ENCODE results near the gene TRIM44.
"Not testable (repeated sequence)": the region's sequence is repeated elsewhere in the genome, so short reads cannot be mapped to it uniquely, and the experiment has no call there.

The TRIM44 gene

GRCh38 chr11:35857922-35858321 lies 195.3 kb downstream of the TRIM44 start:
- Histone ChIP-seq H3K27me3 (ENCODE audit: insufficient read depth, low read length) (no peaks in the 10 kb centered on the region), H3K4me3 (ENCODE audit: low read length) (no peak overlapping the region), H3K27ac (ENCODE audit: low read depth, low read length) (no peak overlapping the region), H3K4me1 (ENCODE audit: insufficient read depth, low read length) (no peaks in the 10 kb centered on the region), H3K9me3 (ENCODE audit: insufficient read depth, low read depth, low read length) (no peaks in the 10 kb centered on the region), H3K36me3 (ENCODE audit: insufficient read depth, low read length) (no peaks in the 10 kb centered on the region), H3K9ac (ENCODE audit: low read depth, low read length) (no peak overlapping the region)
- 97% methylated on average over 3 of the region's 3 CpGs for WGBS

GRCh38 chr11:35859301-35859700 lies 196.7 kb downstream of the TRIM44 start:
- H3K36me3 ChIP-seq (ENCODE audit: insufficient read depth, low read length) = no peaks in the 10 kb centered on the region
- 97% methylated on average over 1 of the region's 2 CpGs for WGBS
- H3K9me3 ChIP-seq (ENCODE audit: insufficient read depth, low read depth, low read length) = 0 out of 2 replicates have a peak, but pooled peaks cover 3% of the 10 kb centered on the region
- no peak overlapping the region for H3K4me3 ChIP-seq (ENCODE audit: low read length)
- H3K27ac ChIP-seq (ENCODE audit: low read depth, low read length) = no peak overlapping the region
- no peaks in the 10 kb centered on the region for H3K27me3 ChIP-seq (ENCODE audit: insufficient read depth, low read length)
- no peak overlapping the region for H3K9ac ChIP-seq (ENCODE audit: low read depth, low read length)
- H3K4me1 ChIP-seq (ENCODE audit: insufficient read depth, low read length) = no peaks in the 10 kb centered on the region

- not testable (repeated sequence) for H3K36me3 ChIP-seq (ENCODE audit: insufficient read depth, low read length); H3K4me1 ChIP-seq (ENCODE audit: insufficient read depth, low read length); H3K27me3 ChIP-seq (ENCODE audit: insufficient read depth, low read length); H3K27ac ChIP-seq (ENCODE audit: low read depth, low read length); H3K9me3 ChIP-seq (ENCODE audit: insufficient read depth, low read depth, low read length); H3K4me3 ChIP-seq (ENCODE audit: low read length); H3K9ac ChIP-seq (ENCODE audit: low read depth, low read length)
- WGBS = 95% methylated on average over 3 of the region's 3 CpGs
Observed at GRCh38 chr11:35860194-35860593, 197.6 kb downstream of the TRIM44 start.

GRCh38 chr11:35861191-35861590 lies 198.6 kb downstream of the TRIM44 start:
- Histone ChIP-seq H3K4me3 (ENCODE audit: low read length) (no peak overlapping the region), H3K36me3 (ENCODE audit: insufficient read depth, low read length) (no peaks in the 10 kb centered on the region), H3K27me3 (ENCODE audit: insufficient read depth, low read length) (no peaks in the 10 kb centered on the region), H3K27ac (ENCODE audit: low read depth, low read length) (no peak overlapping the region), H3K9ac (ENCODE audit: low read depth, low read length) (no peak overlapping the region), H3K4me1 (ENCODE audit: insufficient read depth, low read length) (no peaks in the 10 kb centered on the region), H3K9me3 (ENCODE audit: insufficient read depth, low read depth, low read length) (0 out of 2 replicates have a peak, but pooled peaks cover 3% of the 10 kb centered on the region)
- WGBS = 95% methylated on average over 15 of the region's 15 CpGs

GRCh38 chr11:35862666-35863065 lies 200.1 kb downstream of the TRIM44 start:
- Histone ChIP-seq H3K27ac (ENCODE audit: low read depth, low read length) (no peak overlapping the region), H3K27me3 (ENCODE audit: insufficient read depth, low read length) (no peaks in the 10 kb centered on the region), H3K9me3 (ENCODE audit: insufficient read depth, low read depth, low read length) (0 out of 2 replicates have a peak, but pooled peaks cover 3% of the 10 kb centered on the region), H3K36me3 (ENCODE audit: insufficient read depth, low read length) (no peaks in the 10 kb centered on the region), H3K9ac (ENCODE audit: low read depth, low read length) (no peak overlapping the region), H3K4me3 (ENCODE audit: low read length) (no peak overlapping the region), H3K4me1 (ENCODE audit: insufficient read depth, low read length) (no peaks in the 10 kb centered on the region)
- 79% methylated on average over 3 of the region's 3 CpGs for WGBS

- no peak overlapping the region for H3K9ac ChIP-seq (ENCODE audit: low read depth, low read length)
- H3K4me3 ChIP-seq (ENCODE audit: low read length) = no peak overlapping the region
- no peaks in the 10 kb centered on the region for H3K27me3 ChIP-seq (ENCODE audit: insufficient read depth, low read length)
- no peaks in the 10 kb centered on the region for H3K4me1 ChIP-seq (ENCODE audit: insufficient read depth, low read length)
- 100% methylated on average over 2 of the region's 2 CpGs for WGBS
- 0 out of 2 replicates have a peak, but pooled peaks cover 5% of the 10 kb centered on the region for H3K9me3 ChIP-seq (ENCODE audit: insufficient read depth, low read depth, low read length)
- H3K27ac ChIP-seq (ENCODE audit: low read depth, low read length) = no peak overlapping the region
- no peaks in the 10 kb centered on the region for H3K36me3 ChIP-seq (ENCODE audit: insufficient read depth, low read length)
Observed at GRCh38 chr11:35864131-35864530, 201.6 kb downstream of the TRIM44 start.

GRCh38 chr11:35866601-35867000 lies 204.0 kb downstream of the TRIM44 start:
- H3K9me3 ChIP-seq (ENCODE audit: insufficient read depth, low read depth, low read length) = 0 out of 2 replicates have a peak, but pooled peaks cover 5% of the 10 kb centered on the region
- no peak overlapping the region for H3K9ac ChIP-seq (ENCODE audit: low read depth, low read length)
- no peaks in the 10 kb centered on the region for H3K36me3 ChIP-seq (ENCODE audit: insufficient read depth, low read length)
- H3K27ac ChIP-seq (ENCODE audit: low read depth, low read length) = no peak overlapping the region
- H3K4me1 ChIP-seq (ENCODE audit: insufficient read depth, low read length) = no peaks in the 10 kb centered on the region
- H3K27me3 ChIP-seq (ENCODE audit: insufficient read depth, low read length) = no peaks in the 10 kb centered on the region
- 86% methylated on average over 1 of the region's 1 CpG for WGBS
- no peak overlapping the region for H3K4me3 ChIP-seq (ENCODE audit: low read length)

Data from HUES64 (cell line).